ENCODE measurements around the gene SLC35D1.

Gene SLC35D1

DNA sequence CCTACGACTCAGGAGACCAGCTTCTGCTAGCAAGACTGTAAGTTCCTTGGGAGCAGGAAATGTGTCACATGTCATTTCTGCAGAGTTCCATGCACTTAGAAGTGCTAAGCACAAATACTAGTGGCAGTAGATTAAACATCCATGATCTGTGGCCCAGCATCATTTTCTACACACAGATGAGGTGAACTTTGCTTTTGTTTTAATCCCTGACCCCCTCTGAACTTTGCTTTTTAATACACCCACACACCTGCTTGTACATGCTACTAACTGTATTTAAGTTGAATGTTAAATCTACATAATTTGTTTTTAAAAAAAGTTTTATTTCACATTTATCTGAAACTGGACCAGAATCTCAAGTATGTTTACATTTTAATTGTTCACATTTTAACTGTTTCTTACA is 24.5 kb downstream of the SLC35D1 start:
- no peak for DNase-seq (ENCODE audit: extremely low spot score)
- POLR2A ChIA-PET, result no interaction called here
- TF ChIP-seq NFRKB (IDR thresholded peaks at IDR 0.05) (no peak), FOXA1 (IDR thresholded peaks at IDR 0.05) (no peak), ELF4 (IDR thresholded peaks at IDR 0.05) (no peak), SP1 (IDR thresholded peaks at IDR 0.05) (no peak), L3MBTL2 (conservative IDR thresholded peaks at IDR 0.05) (no peak), FOXK2 (IDR thresholded peaks at IDR 0.05) (no peak), SUZ12 (IDR thresholded peaks at IDR 0.05) (no peak), ZNF384 (IDR thresholded peaks at IDR 0.05) (no peak), LEF1 (IDR thresholded peaks at IDR 0.05; ENCODE audit: borderline replicate concordance) (no peak), FOXM1 (IDR thresholded peaks at IDR 0.05; ENCODE audit: borderline replicate concordance) (no peak), HDGF (IDR thresholded peaks at IDR 0.05; ENCODE audit: borderline replicate concordance) (no peak), CTBP1 (IDR thresholded peaks at IDR 0.05; ENCODE audit: borderline replicate concordance) (no peak), BHLHE40 (IDR thresholded peaks at IDR 0.05; ENCODE audit: borderline replicate concordance) (no peak)
- CTCF ChIA-PET, result no interaction called here

DNA sequence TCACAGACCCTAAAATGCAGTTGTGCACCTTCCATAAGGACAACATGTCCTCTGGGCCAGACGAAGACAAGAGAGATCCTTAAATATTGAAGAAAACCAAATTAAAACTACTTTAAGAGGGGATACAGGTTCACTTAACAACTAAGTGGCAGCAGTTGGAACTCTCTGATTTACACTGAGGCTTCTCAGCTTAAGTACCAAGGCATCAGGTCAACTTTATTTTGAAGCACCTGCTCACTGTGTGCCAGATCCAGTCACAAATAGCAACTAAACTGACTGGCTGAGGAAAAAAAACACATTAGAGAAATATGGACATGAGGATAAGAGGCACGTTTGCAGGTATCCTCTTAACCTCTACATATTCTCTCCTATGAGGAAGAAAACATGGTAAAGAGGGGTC is 33.2 kb downstream of the SLC35D1 start:
- ChIA-PET CTCF (no interaction called here), POLR2A (no interaction called here)
- no peak for DNase-seq (ENCODE audit: extremely low spot score)
- TF ChIP-seq NFRKB (IDR thresholded peaks at IDR 0.05) (no peak), FOXA1 (IDR thresholded peaks at IDR 0.05) (no peak), LEF1 (IDR thresholded peaks at IDR 0.05; ENCODE audit: borderline replicate concordance) (no peak), ZNF384 (IDR thresholded peaks at IDR 0.05) (no peak), ARNT (IDR thresholded peaks at IDR 0.05) (no peak), HDGF (IDR thresholded peaks at IDR 0.05; ENCODE audit: borderline replicate concordance) (no peak), FOXM1 (IDR thresholded peaks at IDR 0.05; ENCODE audit: borderline replicate concordance) (no peak), ELF4 (IDR thresholded peaks at IDR 0.05) (no peak), SP1 (IDR thresholded peaks at IDR 0.05) (no peak)

DNA sequence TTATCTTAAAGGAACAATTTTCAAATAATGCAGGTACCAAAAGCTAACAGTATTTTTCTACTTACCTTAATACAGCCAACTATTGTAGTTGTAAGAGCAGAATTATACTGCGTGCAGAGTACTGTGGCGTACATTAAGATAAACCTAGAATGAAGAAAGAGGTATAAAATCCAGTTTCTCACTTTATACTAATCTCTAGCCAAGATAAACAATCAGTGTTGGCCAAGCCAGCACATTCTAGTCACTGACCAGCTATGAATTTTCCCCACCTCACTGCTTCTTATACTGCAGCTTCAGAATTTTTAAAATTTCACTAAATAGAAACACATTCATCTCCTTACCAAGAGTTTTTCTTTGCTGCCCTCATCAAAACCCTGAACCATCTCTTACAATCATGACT is 33.6 kb downstream of the SLC35D1 start:
- POLR2A ChIA-PET, result interaction anchor here (2.2 kb wide), 1 partner anchor 33 kb away, joined by 9 read pairs; the partner anchor contains the start of gene SLC35D1
- TF ChIP-seq ARNT (IDR thresholded peaks at IDR 0.05) (no peak), SUZ12 (IDR thresholded peaks at IDR 0.05) (no peak), FOXM1 (IDR thresholded peaks at IDR 0.05; ENCODE audit: borderline replicate concordance) (no peak), LEF1 (IDR thresholded peaks at IDR 0.05; ENCODE audit: borderline replicate concordance) (no peak), TARDBP (IDR thresholded peaks at IDR 0.05) (no peak), ELF4 (IDR thresholded peaks at IDR 0.05) (no peak), L3MBTL2 (conservative IDR thresholded peaks at IDR 0.05) (no peak), HDGF (IDR thresholded peaks at IDR 0.05; ENCODE audit: borderline replicate concordance) (no peak), ZNF384 (IDR thresholded peaks at IDR 0.05) (no peak), FOXA1 (IDR thresholded peaks at IDR 0.05) (no peak), FOXK2 (IDR thresholded peaks at IDR 0.05) (no peak), SP1 (IDR thresholded peaks at IDR 0.05) (no peak), BHLHE40 (IDR thresholded peaks at IDR 0.05; ENCODE audit: borderline replicate concordance) (no peak), CTBP1 (IDR thresholded peaks at IDR 0.05; ENCODE audit: borderline replicate concordance) (no peak), NFRKB (IDR thresholded peaks at IDR 0.05) (no peak)
- TF ChIP-seq, protein P1, sequence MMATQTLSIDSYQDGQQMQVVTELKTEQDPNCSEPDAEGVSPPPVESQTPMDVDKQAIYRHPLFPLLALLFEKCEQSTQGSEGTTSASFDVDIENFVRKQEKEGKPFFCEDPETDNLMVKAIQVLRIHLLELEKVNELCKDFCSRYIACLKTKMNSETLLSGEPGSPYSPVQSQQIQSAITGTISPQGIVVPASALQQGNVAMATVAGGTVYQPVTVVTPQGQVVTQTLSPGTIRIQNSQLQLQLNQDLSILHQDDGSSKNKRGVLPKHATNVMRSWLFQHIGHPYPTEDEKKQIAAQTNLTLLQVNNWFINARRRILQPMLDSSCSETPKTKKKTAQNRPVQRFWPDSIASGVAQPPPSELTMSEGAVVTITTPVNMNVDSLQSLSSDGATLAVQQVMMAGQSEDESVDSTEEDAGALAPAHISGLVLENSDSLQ (IDR thresholded peaks at IDR 0.05), result no peak
- no peak for DNase-seq (ENCODE audit: extremely low spot score)
- CTCF ChIA-PET, result no interaction called here

DNA sequence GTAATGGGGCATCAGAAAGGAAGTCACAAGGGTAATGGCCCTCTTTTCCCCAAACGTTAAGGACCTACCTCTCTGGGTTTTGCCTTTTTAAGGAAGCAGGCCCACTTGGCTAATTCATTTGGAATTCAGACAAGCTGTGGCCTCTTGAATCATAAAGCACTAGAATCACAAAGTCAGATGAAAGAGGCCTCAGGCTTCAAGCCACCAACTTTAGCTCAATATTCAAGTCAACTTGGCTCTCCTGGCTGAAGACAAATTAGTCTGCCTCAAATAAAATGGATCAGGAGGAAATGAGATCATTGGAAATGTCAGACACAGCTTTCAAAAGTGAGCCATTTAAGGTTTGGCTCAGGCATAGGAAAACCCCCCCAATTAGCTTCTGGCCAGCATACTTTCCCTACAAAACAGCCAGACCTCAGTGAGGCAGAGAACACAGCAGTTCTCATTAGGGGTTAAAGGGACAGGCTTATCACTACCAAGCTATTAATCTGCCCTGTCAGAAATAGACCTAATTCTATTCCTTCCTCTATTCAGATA is 34.3 kb downstream of the SLC35D1 start:
- TF ChIP-seq HDGF (IDR thresholded peaks at IDR 0.05; ENCODE audit: borderline replicate concordance) (no peak), ZNF384 (IDR thresholded peaks at IDR 0.05) (no peak), FOXK2 (IDR thresholded peaks at IDR 0.05) (no peak), LEF1 (IDR thresholded peaks at IDR 0.05; ENCODE audit: borderline replicate concordance) (no peak), SUZ12 (IDR thresholded peaks at IDR 0.05) (no peak), L3MBTL2 (conservative IDR thresholded peaks at IDR 0.05) (no peak), TARDBP (IDR thresholded peaks at IDR 0.05) (no peak)
- DNase-seq (ENCODE audit: extremely low spot score), result no peak
- ChIA-PET CTCF (interaction anchor here (0.8 kb wide), 1 partner anchor 107 kb away, joined by 3 read pairs; no protein-coding TSS in a partner anchor), POLR2A (interaction anchor here (2.2 kb wide), 1 partner anchor 34 kb away, joined by 9 read pairs; the partner anchor contains the start of gene SLC35D1)

DNA sequence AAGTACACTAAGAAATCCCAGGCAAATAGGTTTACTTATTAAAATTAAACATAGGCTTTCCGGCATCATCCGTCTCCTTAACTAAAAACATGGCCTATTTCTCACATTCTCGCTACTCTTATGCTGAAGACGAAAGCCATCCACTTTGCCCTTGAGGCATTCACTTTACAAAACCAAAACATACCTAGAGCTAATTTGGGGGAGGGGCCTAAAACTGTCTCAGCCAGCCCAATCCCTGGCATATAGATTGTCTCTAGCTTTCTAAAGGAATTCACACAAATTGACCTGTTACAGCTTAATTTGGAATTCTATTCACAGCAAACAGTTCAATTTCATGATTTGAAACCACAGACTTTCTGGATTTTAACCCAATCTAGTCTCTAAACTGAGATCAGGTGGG is 34.8 kb downstream of the SLC35D1 start:
- DNase-seq (ENCODE audit: extremely low spot score), result no peak
- ChIA-PET CTCF (interaction anchor here (0.8 to 1.2 kb wide), 2 partner anchors 27 to 107 kb away, joined by 3 read pairs; no protein-coding TSS in a partner anchor), POLR2A (interaction anchor here (2.2 kb wide), 1 partner anchor 34 kb away, joined by 9 read pairs; the partner anchor contains the start of gene SLC35D1)
- TF ChIP-seq BHLHE40 (IDR thresholded peaks at IDR 0.05; ENCODE audit: borderline replicate concordance) (no peak), ARNT (IDR thresholded peaks at IDR 0.05) (no peak), FOXK2 (IDR thresholded peaks at IDR 0.05) (no peak), ZNF384 (IDR thresholded peaks at IDR 0.05) (no peak), TARDBP (IDR thresholded peaks at IDR 0.05) (no peak), HDGF (IDR thresholded peaks at IDR 0.05; ENCODE audit: borderline replicate concordance) (no peak), NFRKB (IDR thresholded peaks at IDR 0.05) (no peak), LEF1 (IDR thresholded peaks at IDR 0.05; ENCODE audit: borderline replicate concordance) (no peak), FOXM1 (IDR thresholded peaks at IDR 0.05; ENCODE audit: borderline replicate concordance) (no peak), SUZ12 (IDR thresholded peaks at IDR 0.05) (no peak), CTBP1 (IDR thresholded peaks at IDR 0.05; ENCODE audit: borderline replicate concordance) (no peak), L3MBTL2 (conservative IDR thresholded peaks at IDR 0.05) (no peak), SP1 (IDR thresholded peaks at IDR 0.05) (no peak), FOXA1 (IDR thresholded peaks at IDR 0.05) (no peak)
- TF ChIP-seq, protein P1 (IDR thresholded peaks at IDR 0.05), result no peak

DNA sequence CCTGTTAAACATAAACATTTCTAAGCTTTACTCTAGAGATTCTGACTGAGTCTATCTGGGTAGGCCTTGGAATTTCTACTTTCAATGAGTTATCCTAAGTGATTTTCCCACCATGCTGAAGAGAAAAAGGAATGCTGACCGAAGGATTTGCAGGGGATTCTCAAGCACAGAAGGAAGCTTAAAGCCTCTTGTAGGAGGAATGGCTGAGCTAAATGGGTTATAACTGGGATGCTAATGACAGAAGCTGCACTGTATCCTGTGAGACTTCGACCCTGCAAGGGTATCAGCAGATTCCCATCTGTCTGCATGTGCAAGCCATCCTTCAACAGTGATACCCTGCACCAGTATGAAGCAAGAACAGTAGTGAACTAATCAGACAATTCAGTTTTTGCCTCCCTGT is 35.4 kb downstream of the SLC35D1 start:
- ChIA-PET CTCF (interaction anchor here (1.2 kb wide), 1 partner anchor 28 kb away, joined by 3 read pairs; no protein-coding TSS in a partner anchor), POLR2A (interaction anchor here (2.2 kb wide), 1 partner anchor 35 kb away, joined by 9 read pairs; the partner anchor contains the start of gene SLC35D1)
- TF ChIP-seq, protein P1 (IDR thresholded peaks at IDR 0.05), result no peak
- TF ChIP-seq CTBP1 (IDR thresholded peaks at IDR 0.05; ENCODE audit: borderline replicate concordance) (no peak), NFRKB (IDR thresholded peaks at IDR 0.05) (no peak), BHLHE40 (IDR thresholded peaks at IDR 0.05; ENCODE audit: borderline replicate concordance) (no peak), FOXA1 (IDR thresholded peaks at IDR 0.05) (no peak), SUZ12 (IDR thresholded peaks at IDR 0.05) (no peak), SP1 (IDR thresholded peaks at IDR 0.05) (no peak), LEF1 (IDR thresholded peaks at IDR 0.05; ENCODE audit: borderline replicate concordance) (no peak), HDGF (IDR thresholded peaks at IDR 0.05; ENCODE audit: borderline replicate concordance) (no peak), FOXK2 (IDR thresholded peaks at IDR 0.05) (no peak)
- DNase-seq (ENCODE audit: extremely low spot score), result no peak
